Body of pancreas (tissue), 4 donors: ENCODE data around the gene CCDC134. TPM values are rescaled to one million over a fixed set of nuclear protein-coding genes. Genes with fewer than 3 reads are reported as not detected.
"Not testable (repeated sequence)": the region's sequence is repeated elsewhere in the genome, so short reads cannot be mapped to it uniquely, and the experiment has no call there.

Experiments used
- ATAC-seq: fragments of 150-250 bp; one replicate; pipeline ENCODE4 v1.9.1; 2016
- DNase-seq, 4 donors: peaks; one replicate each; pipeline ENCODE4 v3.0.0-alpha.2; 2019
- H3K27ac ChIP-seq, 4 donors: fragments of 200-600 bp; sonication (generic); 1 replicate in 3 of 4; 2 replicates in 1 of 4; pipeline versions ENCODE4 v1.5.1 to v1.6.1; 2016 to 2019; ENCODE audit warnings: mild to moderate bottlenecking in 1 of 4, mixed read lengths in 1 of 4, moderate library complexity in 1 of 4
- H3K27me3 ChIP-seq, 2 donors: fragments of 200-600 bp; sonication (generic); one replicate each; pipeline ENCODE4 v1.6.0; 2016; ENCODE audit warnings: mild to moderate bottlenecking in 1 of 2
- H3K36me3 ChIP-seq, 2 donors: fragments of 200-600 bp; sonication (generic); replicated peaks in 1 of 2; 2 replicates each; pipeline ENCODE4 v1.5.1; 2016; ENCODE audit warnings: low read depth in 2 of 2; ENCODE audit not compliant: insufficient read depth in 1 of 2
- H3K4me1 ChIP-seq: fragments of 200-600 bp; sonication (generic); one replicate; pipeline ENCODE4 v1.6.0; 2016
- H3K4me3 ChIP-seq, 2 donors: fragments of 200-600 bp; sonication (generic); 1 replicate in 1 of 2; 2 replicates in 1 of 2; pipeline ENCODE4 v1.5.1; 2016 to 2019
- H3K9me3 ChIP-seq, 3 donors: fragments of 200-600 bp; sonication (generic); 1 replicate in 2 of 3; 2 replicates in 1 of 3; pipeline ENCODE4 v1.5.1; 2016
- POLR2A ChIP-seq, 3 donors: fragments of 450-650 bp; IDR thresholded peaks; one replicate each; pipeline ENCODE4 v1.6.1; 2016; ENCODE audit warnings: antibody characterized with exemption in 3 of 3, mild to moderate bottlenecking in 2 of 3
- WGBS, 2 donors: methylation state at CpG; one replicate each; pipeline ENCODE4 v1.1.5; 2017; 5-methylcytosine and 5-hydroxymethylcytosine counted together
- intact Hi-C: fragments of 100-400 bp; cut with DNase I; formaldehyde crosslinking; loops from one replicate; pipeline ENCODE4 v1.15.1; 2023
- total RNA-seq, 2 donors: library from RNA; depleted of rRNA; stranded (reverse); fragments of >200 nt; gene quantifications; one replicate each; pipeline ENCODE4 v1.1.0, GENCODE V29; 2016
- TF ChIP-seq, protein P1 (sequence below), 7 experiments: fragments of 450-650 bp in 4 of 7; fragments of 200-600 bp in 3 of 7; sonication (generic) in 3 of 7; IDR thresholded peaks; one replicate each; pipeline ENCODE4 v1.5.1; 2016 to 2019; ENCODE audit warnings: antibody characterized with exemption in 7 of 7

Gene CCDC134
- total RNA-seq, 2 donors from 2014 or later = 3.1 to 13.5 TPM

DNA sequence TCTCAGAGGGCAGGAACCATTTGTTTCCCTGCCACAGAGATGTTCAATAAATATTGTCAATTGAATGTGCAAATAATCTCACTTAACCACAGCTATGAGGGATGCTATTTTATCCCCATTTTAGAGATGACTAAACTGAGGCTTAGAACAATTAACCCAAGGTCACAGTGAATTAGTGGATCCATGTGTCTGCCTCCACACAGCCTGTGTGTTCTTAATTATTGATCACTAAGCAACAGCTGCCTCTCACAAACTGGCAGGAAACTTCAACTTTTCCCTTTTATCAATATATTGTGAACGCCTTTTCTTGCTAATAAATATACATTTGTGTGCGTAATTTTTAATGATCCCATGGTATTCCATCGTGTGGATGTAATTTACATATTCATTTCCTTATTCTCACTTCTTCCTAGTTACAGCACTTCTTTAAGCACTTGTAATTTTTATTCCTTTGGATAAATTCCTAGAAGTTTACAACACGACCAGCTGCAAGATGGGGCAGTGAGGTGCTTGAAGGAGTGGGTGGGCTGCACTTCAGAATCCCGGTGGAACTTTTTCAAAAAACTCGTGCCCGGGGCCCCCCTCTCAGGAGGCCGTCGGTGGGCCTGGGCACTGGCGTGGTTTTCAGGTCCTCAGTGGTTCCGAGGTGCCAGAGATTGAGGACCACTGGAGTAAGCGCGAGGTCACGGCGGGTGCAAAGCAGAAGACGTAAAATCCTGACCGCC lies 31.5 kb downstream of the CCDC134 start:
- DNase-seq (no peak), ATAC-seq (no peak)
- H3K27ac ChIP-seq = peak overlapping the region; percentile 88 to 97 (median 94)
- H3K36me3 ChIP-seq = no peaks in the 10 kb centered on the region
- whole genome bisulfite sequencing, 2 donors = 6 to 7% methylated on average over 15 to 17 of the region's 17 CpGs
- peaks cover 27% of the 10 kb centered on the region for H3K4me1 ChIP-seq
- no peaks in the 10 kb centered on the region for H3K27me3 ChIP-seq
- TF ChIP-seq POLR2A (IDR thresholded peaks at IDR 0.05) = no peak
- H3K9me3 ChIP-seq = no peaks in the 10 kb centered on the region
- intact Hi-C loops = no loop called here
- H3K4me3 ChIP-seq = peak overlapping the region in 1 of 2 donors; percentile 2

DNA sequence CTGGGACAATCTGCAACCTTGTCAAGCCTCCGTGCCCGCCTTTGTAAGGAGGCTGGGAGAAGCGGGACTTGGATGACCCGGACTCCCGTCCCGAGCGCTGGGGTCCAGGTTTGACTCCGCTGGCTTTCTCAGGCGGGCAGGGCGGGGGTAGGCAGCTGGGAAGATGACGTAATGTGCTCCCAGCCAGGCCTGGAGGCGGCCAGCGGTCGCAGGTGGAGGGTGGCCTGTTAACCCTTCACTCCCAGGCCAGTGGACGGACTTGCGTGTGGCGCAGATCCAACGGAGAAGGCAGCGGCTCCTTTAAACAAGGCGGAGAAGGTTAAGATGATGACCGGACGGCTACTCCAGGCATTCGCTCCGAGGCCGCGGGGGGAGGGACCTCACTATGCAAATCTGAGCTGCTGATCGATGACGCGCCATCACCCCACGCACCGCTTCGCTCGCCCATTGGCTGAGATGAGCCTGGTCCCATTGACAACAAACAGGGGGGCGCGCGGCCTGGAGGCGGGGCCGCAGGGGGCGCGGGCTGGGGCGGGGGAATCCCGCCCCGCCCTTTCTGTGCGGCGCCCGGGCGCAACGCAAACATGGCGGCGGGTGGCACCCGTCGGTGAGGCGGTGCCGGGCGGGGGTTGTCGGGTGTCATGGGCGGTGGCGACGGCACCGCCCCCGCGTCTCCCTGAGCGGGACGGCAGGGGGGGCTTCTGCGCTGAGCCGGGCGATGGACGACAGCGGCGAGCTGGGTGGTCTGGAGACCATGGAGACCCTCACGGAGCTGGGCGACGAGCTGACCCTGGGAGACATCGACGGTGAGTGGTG lies 32.3 kb downstream of the CCDC134 start, which contains the start of gene SREBF2:
TSS of gene SREBF2 (plus strand) at position 553 of the 816 bp plus-strand sequence. CDS start at position 719, 166 bp downstream.
- H3K27ac ChIP-seq = peak within 1 kb of the TSS; percentile 88 to 97 (median 94)
- H3K4me3 ChIP-seq = peak within 1 kb of the TSS; percentile 79 to 96
- H3K27me3 ChIP-seq = no peaks in the 10 kb centered on the region
- intact Hi-C loops = no loop called here
- ATAC-seq (peak; percentile 96), DNase-seq (peak; percentile 100)
- TF ChIP-seq POLR2A (IDR thresholded peaks at IDR 0.05) = peak; percentile 76 to 90 (median 88)
- TF ChIP-seq, protein P1, sequence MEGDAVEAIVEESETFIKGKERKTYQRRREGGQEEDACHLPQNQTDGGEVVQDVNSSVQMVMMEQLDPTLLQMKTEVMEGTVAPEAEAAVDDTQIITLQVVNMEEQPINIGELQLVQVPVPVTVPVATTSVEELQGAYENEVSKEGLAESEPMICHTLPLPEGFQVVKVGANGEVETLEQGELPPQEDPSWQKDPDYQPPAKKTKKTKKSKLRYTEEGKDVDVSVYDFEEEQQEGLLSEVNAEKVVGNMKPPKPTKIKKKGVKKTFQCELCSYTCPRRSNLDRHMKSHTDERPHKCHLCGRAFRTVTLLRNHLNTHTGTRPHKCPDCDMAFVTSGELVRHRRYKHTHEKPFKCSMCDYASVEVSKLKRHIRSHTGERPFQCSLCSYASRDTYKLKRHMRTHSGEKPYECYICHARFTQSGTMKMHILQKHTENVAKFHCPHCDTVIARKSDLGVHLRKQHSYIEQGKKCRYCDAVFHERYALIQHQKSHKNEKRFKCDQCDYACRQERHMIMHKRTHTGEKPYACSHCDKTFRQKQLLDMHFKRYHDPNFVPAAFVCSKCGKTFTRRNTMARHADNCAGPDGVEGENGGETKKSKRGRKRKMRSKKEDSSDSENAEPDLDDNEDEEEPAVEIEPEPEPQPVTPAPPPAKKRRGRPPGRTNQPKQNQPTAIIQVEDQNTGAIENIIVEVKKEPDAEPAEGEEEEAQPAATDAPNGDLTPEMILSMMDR (IDR thresholded peaks at IDR 0.05) = no peak
- WGBS, 2 donors = 0 to 1% methylated on average over 2 to 69 of the region's 75 CpGs
- H3K36me3 ChIP-seq = no peaks in the 10 kb centered on the region
- no peaks in the 10 kb centered on the region for H3K9me3 ChIP-seq
- H3K4me1 ChIP-seq = peaks cover 25% of the 10 kb centered on the region

DNA sequence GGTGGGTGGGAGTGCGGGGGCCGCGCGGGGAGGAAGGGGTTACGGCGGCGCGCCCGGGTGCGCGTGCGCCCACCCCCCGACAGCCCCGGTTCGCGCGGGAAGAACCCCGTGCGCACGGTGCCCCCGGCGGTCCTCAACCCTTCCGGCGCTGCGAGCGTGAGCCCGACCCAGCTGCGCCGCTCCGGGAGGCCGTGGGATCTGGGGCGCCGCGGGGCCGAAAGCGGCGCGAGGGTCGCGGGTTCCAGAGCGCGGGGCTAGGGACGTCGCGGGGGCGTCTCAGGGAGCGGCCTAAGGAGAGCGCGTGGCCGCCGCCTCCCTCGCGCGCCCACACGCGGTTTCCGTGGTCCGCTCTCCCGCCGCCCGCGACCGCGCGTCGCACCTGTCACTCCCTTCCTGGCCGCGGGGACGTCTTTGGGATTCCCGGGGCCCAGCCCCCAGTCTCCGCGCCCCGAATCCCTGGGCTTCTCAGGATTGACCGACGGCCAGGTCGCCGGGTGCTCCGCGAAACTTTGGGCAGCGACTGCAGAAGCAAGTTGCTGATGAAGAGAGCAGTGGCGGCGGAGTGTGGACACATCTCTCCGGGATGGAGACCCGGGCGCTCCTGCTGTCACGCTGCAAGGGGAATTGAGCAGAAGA lies 33.0 kb downstream of the CCDC134 start:
- no peaks in the 10 kb centered on the region for H3K36me3 ChIP-seq
- peak overlapping the region; percentile 88 to 97 (median 94) for H3K27ac ChIP-seq
- TF ChIP-seq POLR2A (IDR thresholded peaks at IDR 0.05) = no peak
- TF ChIP-seq, protein P1 (IDR thresholded peaks at IDR 0.05) = no peak
- DNase-seq (peak; percentile 44 to 64 (median 54)), ATAC-seq (peak; percentile 10)
- H3K4me1 ChIP-seq = peaks cover 32% of the 10 kb centered on the region
- H3K4me3 ChIP-seq = peak overlapping the region; percentile 79 to 96
- H3K9me3 ChIP-seq = no peaks in the 10 kb centered on the region
- intact Hi-C loops = no loop called here
- H3K27me3 ChIP-seq = no peaks in the 10 kb centered on the region
- 1% methylated on average over 30 of the region's 86 CpGs; no CpG with 5 or more reads in 1 of the 2 donors for WGBS, 2 donors

DNA sequence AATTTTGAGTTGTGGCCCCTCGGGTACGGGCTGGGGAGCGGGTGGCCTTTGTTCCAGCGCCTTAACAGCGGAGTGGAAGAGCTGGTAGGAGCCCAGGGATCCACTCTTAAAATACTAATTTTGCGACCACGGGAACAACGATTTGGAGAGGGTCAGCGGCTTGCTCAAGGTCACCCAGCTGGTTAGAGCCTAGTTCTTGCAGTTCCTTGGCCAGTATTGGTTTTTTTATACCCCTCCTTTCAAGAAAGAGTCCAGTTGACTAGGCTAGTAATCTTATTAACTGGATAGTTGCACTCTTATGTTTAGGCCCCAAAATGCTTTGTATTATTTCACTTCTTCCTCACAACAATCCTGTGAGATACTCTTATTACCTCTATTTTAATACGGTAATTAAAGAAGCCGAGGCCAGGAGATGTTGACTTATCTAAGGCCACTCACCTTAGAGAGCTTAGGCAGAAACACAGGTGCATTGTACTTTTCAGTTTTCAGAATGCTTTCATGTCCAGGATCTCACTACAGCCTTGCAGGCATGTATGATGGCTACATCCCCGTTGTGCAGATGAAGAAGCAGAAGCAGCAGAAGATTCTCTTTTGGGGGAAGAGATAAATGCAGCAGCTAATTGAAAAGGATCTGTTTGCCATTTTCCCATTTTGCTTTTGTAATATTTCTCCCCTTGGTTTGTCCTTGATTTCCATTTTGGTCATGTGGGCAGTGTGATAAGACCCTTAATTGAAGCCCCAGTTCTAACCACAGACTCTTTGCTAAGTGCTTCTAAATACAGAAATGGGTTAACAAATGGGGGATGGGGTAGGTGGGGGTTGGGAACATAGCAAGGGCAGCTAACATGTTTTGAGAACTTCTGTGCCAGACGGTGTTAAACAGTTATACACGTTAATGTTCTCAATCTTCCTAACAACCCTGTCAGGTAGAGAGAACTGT lies 33.8 kb downstream of the CCDC134 start:
- H3K9me3 ChIP-seq = no peaks in the 10 kb centered on the region
- peak overlapping the region; percentile 79 to 96 for H3K4me3 ChIP-seq
- H3K36me3 ChIP-seq = no peaks in the 10 kb centered on the region
- peak overlapping the region; percentile 88 to 97 (median 94) for H3K27ac ChIP-seq
- H3K4me1 ChIP-seq = peaks cover 33% of the 10 kb centered on the region
- no peak for TF ChIP-seq POLR2A (IDR thresholded peaks at IDR 0.05)
- TF ChIP-seq, protein P1 (IDR thresholded peaks at IDR 0.05) = no peak
- no peak for DNase-seq
- intact Hi-C loops = no loop called here
- no peak for ATAC-seq
- no peaks in the 10 kb centered on the region for H3K27me3 ChIP-seq
- whole genome bisulfite sequencing, 2 donors = 9 to 18% methylated on average over 8 to 14 of the region's 14 CpGs

DNA sequence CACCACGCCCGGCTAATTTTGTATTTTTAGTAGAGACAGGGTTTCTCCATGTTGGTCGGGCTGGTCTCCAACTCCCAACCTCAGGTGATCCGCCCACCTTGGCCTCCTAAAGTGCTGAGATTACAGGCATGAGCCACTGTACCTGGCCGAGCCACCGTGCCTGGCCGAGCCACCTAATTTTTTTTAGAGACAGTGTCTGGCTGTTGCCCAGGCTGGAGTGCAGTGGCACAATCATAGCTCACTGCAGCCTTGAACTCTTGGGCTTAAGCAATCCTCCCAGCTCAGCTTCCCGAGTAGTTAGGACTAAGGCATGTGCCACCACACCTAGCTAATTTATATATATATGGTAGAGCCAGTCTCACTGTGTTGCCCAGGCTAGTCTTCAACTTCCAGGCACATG lies 35.0 kb downstream of the CCDC134 start:
- H3K27ac ChIP-seq = peak overlapping the region in 1 of 4 donors; percentile 32
- 52 to 58% methylated on average over 8 of the region's 8 CpGs for WGBS, 2 donors
- peaks cover 33% of the 10 kb centered on the region for H3K4me1 ChIP-seq

More for the DNA sequence above, 35.0 kb downstream of the CCDC134 start:
- intact Hi-C loops, H3K36me3 ChIP-seq, ATAC-seq, H3K9me3 ChIP-seq, H3K4me3 ChIP-seq, H3K27me3 ChIP-seq: not testable (repeated sequence)
- DNase-seq = peak; percentile 25 to 57 (median 44)
